Skin epidermis (tissue), 12 donors: ENCODE measurements around the gene NPAS3.

Experiments used
- H3K27ac ChIP-seq, 21 experiments: fragments of 200-600 bp; sonication (generic) in 11 of 21; one replicate each; pipeline ENCODE4 v1.5.0; 2020; ENCODE audit warnings: mild to moderate bottlenecking in 3 of 21, inconsistent platforms in 2 of 21, moderate library complexity in 2 of 21
- H3K4me3 ChIP-seq, 7 experiments: fragments of 200-600 bp; sonication (generic) in 2 of 7; one replicate each; pipeline ENCODE4 v1.5.0; 2020; ENCODE audit warnings: inconsistent platforms in 2 of 7, mild to moderate bottlenecking in 2 of 7, moderate library complexity in 1 of 7

Gene NPAS3

DNA sequence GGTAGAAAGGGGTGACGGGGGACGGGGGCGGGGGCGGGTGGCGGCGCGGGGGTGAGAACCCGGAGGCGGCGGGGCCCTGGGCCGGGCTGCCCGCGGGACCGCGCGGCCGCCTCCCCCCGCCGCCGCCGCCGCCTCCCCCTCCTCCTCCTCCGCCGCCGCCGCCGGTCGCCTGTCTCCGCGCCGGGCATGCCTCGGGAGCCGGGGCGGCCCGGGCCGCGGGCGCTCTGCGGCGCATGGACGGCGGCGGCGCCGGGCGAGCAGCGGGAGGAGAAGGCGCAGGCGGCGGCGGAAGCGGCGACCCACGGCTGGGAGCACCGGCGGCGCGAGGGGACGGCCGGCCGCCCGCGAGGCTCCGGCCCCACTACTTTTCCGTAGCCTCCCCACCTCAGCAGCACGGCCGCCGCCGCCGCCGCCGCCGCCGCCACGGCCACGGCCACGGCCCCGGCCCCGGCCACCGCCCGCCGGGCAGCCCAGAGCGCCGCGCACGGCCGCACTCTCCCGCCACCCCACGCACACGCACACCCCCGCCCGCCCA lies at the start of gene NPAS3:
Gene NPAS3 (plus strand): TSS at position 161 of the 535 bp plus-strand sequence.
- H3K27ac ChIP-seq: peak within 1 kb of the TSS in 18 of 21 experiments; percentile 39 to 87 (median 68)

DNA sequence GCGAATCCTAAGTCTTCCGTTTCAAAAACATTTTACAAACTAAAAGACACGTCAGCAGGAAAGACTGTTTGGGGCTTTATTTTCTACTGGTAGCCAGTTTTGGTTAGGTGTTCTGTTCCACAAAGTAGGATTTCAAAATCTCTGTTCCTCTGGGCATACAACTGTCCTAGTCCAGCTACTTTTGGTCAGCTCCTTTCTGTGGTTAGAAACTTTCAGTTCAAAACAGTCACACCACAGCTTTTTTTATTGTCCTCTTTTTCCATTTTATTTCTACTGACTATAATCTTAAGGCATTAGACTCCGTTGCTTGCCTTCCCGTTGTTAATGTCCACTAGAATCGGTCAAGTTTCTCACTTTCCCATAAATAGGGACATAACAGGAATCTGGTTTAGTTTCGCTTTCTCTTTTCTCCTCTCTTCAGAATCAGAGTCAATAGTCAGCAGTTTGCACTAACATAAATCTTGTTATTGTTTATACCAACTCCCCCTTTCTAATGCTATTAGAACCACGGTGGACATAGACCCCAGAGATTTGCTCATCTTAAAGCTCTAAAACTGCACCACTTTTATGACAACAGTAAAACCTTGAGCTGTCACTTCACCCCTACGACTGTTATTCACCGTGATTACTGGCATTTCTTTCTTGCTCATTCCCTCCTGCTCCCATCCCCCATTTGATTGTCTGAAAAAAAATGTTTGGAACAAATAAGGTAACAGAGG lies 41.5 kb upstream of the NPAS3 start:
- peak overlapping the region in 18 of 21 experiments; percentile 11 to 82 (median 72) for H3K27ac ChIP-seq

More for the DNA sequence above, at the start of gene NPAS3:
- H3K4me3 ChIP-seq: peak within 1 kb of the TSS; percentile 26 to 58 (median 42)

GRCh38 chr14:32897698-32898064 lies 41.0 kb upstream of the NPAS3 start:
- Histone ChIP-seq H3K4me3 (peak overlapping the region in 6 of 7 experiments; percentile 15 to 33 (median 20)), H3K27ac (peak overlapping the region in 13 of 21 experiments; percentile 26 to 82 (median 75))

More for the DNA sequence above, 41.5 kb upstream of the NPAS3 start:
- peak overlapping the region in 6 of 7 experiments; percentile 15 to 33 (median 20) for H3K4me3 ChIP-seq

- H3K4me3 ChIP-seq: no peak overlapping the region
- no peak overlapping the region for H3K27ac ChIP-seq
Observed at GRCh38 chr14:32898876-32899275, 39.8 kb upstream of the NPAS3 start.

GRCh38 chr14:32900547-32900946 lies 38.1 kb upstream of the NPAS3 start:
- H3K27ac ChIP-seq: no peak overlapping the region
- H3K4me3 ChIP-seq: no peak overlapping the region

GRCh38 chr14:32905013-32905412 lies 33.7 kb upstream of the NPAS3 start:
- H3K4me3 ChIP-seq: no peak overlapping the region
- no peak overlapping the region for H3K27ac ChIP-seq

DNA sequence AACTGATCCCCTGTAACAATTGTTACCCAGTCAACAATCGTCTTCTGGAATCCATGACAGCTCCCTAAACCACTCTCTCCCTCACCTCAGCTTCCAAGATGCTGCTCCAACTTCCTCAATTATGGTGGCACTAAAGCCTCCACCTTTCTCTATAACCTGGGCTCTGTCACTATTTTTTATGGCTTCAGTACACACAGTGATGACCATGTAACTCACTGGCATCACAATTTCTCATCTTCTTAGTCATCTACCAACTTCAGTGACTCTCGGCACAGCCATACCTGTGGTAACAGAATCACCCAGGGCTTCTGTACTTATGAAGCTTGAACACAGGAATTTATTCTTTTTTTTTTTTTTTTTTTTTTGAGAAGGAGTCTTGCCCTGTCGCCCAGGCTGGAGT lies 32.0 kb upstream of the NPAS3 start:
- Histone ChIP-seq H3K4me3 (no peak overlapping the region), H3K27ac (no peak overlapping the region)

DNA sequence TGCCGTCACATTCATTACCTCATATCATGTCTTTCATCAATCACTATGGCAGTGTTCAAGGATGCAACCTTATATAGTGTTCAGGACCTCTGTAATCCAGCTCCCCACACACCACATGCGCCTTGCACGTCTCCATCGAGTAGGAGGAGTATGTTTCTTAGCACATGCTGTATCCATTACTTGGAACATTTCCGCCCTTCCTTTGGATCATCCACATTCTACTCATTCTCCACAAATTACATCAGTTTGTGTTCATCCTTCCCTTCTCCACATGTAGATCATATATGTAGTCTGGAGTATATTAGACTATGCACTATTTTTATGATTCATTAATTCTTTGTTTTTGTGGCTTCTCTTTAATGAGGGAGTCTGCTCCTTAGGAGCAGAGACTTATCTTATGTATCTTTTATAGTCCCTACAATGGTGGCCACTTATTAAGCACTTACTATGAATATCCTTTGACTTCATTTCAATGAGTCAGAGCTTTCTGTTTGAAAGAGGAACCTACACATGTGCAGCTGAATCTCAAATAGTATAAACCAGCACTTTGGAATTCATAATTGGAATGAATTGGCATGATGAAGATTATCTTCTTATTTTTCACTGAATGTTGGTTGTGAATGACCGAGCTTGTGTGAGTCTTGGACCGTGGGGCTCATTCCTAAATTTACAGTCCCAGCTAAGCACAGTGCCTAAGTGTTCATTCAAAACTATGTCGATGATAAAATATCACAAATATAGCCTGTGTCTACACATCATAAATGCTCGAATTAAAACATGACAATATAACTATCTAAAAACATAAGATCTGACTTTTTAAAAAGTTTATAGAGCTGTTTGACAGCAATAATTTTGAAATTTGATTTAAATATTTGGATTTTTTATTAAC lies 30.2 kb upstream of the NPAS3 start:
- no peak overlapping the region for H3K4me3 ChIP-seq
- no peak overlapping the region for H3K27ac ChIP-seq

GRCh38 chr14:32913725-32914124 lies 25.0 kb upstream of the NPAS3 start:
- Histone ChIP-seq H3K4me3 (no peak overlapping the region), H3K27ac (no peak overlapping the region)

- no peak overlapping the region for H3K27ac ChIP-seq
- no peak overlapping the region for H3K4me3 ChIP-seq
Observed at GRCh38 chr14:32914391-32914790, 24.3 kb upstream of the NPAS3 start.

- Histone ChIP-seq H3K4me3 (no peak overlapping the region), H3K27ac (no peak overlapping the region)
Observed at GRCh38 chr14:32920696-32921276, 17.9 kb upstream of the NPAS3 start.

DNA sequence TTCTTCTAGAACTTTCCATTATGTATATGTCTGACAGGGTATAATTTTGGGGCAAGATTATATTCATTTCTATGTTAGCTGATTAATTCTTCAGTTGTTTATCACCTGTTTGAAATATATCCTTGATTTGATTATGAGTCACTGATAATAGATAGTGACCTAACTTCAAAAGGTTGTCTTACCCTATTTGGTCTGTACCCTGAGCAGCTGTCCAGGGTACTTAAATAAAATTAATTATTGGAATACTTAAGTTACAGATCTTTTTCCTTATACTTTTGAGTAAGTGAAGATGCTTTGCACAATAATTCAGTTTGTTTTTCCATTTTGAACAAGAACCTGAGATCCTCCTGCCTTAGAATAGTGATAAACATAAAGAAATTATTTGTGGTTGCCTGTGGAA lies 13.2 kb upstream of the NPAS3 start:
- H3K27ac ChIP-seq: no peak overlapping the region
- no peak overlapping the region for H3K4me3 ChIP-seq

DNA sequence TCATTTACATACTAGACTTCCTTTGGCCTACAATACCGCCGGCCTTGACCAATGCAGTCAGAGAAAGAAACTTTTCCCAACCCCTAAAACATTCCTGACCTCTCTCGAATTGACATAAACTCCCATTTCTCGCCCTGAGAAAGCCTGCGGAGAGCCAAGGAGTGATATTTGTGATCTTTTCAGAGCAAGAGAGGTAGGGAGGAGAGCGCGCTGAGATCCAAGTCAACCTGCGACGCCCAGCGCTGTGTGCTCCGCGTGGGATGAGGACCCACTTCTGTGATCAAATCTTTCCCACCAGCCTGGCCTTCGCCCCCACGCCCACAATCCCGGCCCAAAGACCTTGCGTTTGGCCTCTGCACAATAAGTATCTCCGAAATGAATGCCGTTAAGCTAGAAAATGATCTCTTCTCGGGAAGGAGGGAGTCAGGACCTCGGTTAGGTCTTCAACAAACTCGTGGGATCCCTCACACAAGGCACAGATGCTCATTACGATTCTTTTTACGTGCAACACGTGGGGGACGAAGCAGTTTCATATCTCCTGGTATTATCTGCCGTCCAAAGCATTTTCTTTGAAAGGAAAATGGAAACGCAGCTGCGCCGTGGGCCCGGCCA lies 6.3 kb upstream of the NPAS3 start:
- Histone ChIP-seq H3K27ac (no peak overlapping the region), H3K4me3 (no peak overlapping the region)

GRCh38 chr14:32932914-32933628 lies 5.6 kb upstream of the NPAS3 start:
- no peak overlapping the region for H3K27ac ChIP-seq
- peak overlapping the region in 2 of 7 experiments; percentile 27 to 37 for H3K4me3 ChIP-seq

GRCh38 chr14:32933629-32934072 lies 5.0 kb upstream of the NPAS3 start:
- no peak overlapping the region for H3K27ac ChIP-seq

GRCh38 chr14:32934073-32934880 lies 4.4 kb upstream of the NPAS3 start:
- H3K4me3 ChIP-seq: peak overlapping the region in 6 of 7 experiments; percentile 10 to 37 (median 14)
- H3K27ac ChIP-seq: no peak overlapping the region

More at GRCh38 chr14:32933629-32934072, 5.0 kb upstream of the NPAS3 start:
- peak overlapping the region in 6 of 7 experiments; percentile 10 to 37 (median 14) for H3K4me3 ChIP-seq

DNA sequence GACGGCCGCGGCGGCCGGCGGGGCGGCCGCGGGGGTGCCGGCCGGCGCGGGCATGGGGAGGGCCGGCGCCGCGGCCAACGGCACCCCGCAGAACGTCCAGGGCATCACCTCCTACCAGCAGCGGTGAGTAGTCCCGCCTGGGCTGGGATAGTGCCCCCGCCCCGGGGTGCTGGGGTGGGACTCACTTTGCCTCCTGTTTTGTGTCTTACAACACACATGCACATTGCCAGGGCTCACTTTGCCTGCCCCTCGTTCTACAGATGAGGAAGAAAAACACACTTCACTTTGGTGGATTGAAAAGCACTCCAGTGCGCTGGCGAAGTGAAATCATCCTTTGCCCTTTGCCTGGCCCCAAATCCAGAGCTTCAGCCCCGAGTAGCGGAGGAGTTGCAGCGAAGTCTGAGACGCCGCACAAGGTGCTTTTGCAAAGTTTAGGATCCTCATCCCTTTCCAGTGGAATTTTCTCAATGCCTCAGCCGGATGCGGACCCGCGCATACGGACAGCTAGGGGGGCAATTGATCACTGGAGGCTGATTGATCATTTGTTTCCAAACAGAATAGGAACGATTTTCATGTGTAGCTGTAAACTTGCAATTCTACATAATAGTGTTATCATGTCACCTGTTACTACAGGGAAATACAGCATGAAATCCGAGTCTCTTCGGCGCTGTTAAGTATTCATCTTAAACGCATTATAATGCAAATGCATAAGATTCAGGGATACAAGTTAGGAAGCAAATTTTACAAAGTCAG lies 3.6 kb upstream of the NPAS3 start:
- peak overlapping the region in 3 of 7 experiments; percentile 10 to 37 (median 27) for H3K4me3 ChIP-seq
- H3K27ac ChIP-seq: no peak overlapping the region
